ACHN (cell line): ENCODE measurements around the gene GRK5.

Source experiments
- DNase-seq: peaks from one replicate; pipeline ENCODE4 v3.0.0-alpha.2; 2015
- in situ Hi-C: cut with HindIII; loops from 2 replicates; pipeline ENCODE4 v1.10.0; 2017; ENCODE audit warnings: low sequenced_read_pairs, low pct_ligation_motif_present, low pct_unique_long_range_greater_than_20kb

GRK5 gene

DNA sequence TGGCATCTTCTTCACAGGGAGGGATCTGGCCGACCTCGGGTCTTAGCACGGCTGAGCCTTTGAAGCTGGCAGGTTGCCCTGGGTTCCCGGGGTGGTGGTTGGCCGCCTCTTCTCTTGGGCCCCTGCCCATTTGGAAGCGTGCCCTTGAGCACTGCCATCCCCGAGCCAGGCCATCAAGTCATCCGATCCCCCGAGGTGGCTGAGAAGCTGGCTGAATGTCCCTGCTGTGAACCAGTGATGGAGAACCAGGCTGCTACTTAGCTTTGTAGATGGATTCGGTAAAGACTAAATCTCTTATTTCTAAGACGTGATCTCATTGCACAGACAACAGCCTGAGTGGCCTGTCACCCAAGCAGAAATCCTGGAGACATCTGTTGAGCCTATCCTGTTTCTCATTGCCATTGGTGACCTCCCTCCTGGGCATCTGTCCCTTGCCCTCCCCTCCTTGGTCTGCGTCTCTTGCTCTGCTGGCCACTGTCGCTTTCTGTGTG, 74.3 kb downstream of the GRK5 start:
- peak; percentile 27 for DNase-seq
- in situ Hi-C loops, result no loop called here

DNA sequence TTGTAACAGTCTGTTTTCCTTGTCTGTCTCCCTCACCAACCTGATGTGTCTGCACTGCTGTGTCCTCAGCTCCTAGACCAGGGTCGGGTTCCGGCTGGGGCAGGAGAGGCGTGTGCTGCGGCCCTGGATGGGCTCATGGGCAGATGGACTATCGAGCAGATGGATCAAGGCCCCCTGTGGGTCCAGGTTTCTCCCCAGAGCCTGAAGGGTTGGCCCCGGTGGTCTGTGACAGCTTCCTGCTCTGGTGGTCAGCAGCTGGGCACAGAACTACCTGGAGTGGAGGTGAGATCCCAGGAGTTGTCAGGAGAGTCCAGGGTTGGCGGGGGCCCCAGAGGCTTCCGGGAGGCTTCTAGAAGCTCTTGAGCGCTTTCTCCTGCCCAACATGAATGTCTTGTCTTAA, 75.1 kb downstream of the GRK5 start:
- DNase-seq, result no peak

DNA sequence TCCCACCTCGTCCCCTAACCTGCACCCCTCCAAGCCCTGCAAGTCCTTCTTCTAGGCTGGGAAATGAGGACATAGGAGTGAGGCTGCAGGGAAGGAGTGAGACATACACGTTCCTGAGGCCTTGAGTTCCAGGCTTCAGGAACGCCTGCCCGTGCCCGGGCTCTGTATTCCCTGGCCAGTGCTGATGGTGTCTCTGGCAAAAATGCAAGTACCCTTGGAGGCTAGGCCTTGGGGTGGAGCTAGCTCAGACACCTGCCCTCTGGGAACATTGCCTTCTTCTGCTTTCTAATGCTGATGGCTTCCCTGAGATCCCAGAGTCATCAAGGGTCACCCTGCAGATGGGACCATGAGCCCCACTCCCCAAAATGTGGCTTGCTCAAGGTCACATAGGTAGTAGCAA, 76.0 kb downstream of the GRK5 start:
- DNase-seq, result no peak
- in situ Hi-C loops, result no loop called here

More for the DNA sequence above, 75.1 kb downstream of the GRK5 start:
- in situ Hi-C loops, result no loop called here

DNA sequence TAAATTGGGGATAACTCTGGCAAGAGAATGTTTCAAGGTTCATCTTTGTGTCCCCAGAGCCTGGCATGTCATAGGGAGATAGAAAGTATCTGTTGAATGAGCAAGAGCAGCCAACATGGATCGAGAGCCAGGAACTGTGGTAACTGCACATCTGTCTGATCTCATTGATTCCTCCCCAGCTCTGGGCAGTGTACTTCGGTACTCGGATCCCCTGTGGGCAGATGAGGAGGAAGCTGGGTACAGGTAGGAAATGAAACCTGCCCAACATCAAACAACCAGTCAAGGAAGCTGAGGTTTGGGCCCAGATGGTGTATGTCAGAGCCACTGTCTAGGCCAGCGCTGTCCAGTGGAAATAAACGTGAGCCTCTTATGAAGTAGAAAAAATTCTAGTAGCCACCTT, 76.4 kb downstream of the GRK5 start:
- DNase-seq, result no peak
- in situ Hi-C loops, result no loop called here

DNA sequence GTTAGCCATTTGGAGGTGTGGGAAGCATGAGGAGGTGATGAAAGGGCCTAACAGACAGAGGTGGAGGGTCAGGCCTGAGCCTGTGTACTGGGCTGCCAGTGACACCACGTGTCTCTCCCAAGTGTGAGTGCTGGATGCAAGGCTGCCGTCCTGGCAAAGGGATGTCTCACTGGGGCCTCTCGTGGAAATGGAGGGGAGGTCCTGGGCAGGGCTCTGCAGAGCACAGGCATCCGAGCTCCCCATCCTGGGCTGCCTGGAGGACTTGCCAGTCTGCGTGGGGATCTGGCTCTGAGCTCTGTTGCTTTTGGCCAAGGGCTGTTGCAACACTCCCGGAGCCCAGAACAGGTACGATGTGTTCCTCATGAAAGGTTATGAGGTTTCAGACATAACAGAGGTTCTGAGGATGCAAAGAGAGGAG, 77.3 kb downstream of the GRK5 start:
- DNase-seq, result no peak
- in situ Hi-C loops, result no loop called here

DNA sequence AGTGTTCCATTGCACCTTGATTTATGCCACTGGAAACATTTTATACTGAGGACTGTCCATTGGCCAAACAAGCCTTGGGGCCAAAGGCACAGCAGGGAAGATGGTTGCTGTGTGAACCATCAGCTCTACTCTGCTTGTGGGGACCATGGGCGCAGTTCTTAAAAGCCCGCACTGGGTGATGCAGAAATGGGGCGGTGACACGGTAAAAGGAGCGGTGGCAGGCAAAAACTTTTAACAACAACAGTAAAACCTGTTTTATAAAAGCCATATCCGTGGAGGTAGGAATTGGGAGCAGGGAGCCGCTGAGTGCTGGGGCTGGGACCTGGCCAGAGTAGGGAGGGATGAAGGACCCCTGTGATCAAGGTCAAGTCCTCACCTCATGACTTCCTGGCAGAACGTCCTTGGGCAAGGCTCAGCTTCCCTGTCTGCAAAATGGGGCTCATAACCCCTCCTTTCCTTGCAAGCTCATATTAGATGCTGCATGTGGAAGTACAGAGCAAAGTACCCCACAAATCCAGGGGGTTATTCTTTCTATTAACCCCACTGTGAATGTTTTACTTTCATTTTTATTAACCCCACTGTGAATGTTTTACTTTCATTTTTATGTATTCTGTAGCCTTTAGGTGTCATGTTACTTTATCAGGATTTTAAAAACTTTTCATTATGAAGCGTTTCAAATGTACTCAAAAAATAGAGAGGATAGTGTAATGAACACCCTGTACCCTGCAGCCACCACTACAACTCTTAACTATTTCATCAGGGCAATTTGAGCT, 78.3 kb downstream of the GRK5 start:
- in situ Hi-C loops, result no loop called here
- no peak for DNase-seq

DNA sequence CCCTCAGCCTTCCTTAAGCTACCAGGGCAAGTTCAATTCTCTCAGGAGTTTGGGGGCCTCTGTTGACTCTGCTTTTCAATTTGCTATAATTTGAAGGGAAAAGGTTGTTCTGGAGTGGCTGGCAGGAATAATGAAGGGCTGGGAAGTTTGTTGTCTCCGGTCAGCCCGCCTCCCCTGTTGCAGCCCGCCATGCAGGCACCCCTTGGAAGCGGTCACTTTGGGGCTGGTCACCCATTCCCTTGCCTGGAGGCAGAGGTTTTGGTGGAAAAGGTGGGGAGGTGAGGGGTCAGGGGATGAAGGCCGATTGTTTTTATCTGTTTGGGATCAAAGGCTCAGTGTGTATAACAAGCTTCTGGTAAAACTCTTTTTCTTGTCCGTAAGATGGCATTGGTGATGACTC, 79.1 kb downstream of the GRK5 start:
- DNase-seq, result no peak

DNA sequence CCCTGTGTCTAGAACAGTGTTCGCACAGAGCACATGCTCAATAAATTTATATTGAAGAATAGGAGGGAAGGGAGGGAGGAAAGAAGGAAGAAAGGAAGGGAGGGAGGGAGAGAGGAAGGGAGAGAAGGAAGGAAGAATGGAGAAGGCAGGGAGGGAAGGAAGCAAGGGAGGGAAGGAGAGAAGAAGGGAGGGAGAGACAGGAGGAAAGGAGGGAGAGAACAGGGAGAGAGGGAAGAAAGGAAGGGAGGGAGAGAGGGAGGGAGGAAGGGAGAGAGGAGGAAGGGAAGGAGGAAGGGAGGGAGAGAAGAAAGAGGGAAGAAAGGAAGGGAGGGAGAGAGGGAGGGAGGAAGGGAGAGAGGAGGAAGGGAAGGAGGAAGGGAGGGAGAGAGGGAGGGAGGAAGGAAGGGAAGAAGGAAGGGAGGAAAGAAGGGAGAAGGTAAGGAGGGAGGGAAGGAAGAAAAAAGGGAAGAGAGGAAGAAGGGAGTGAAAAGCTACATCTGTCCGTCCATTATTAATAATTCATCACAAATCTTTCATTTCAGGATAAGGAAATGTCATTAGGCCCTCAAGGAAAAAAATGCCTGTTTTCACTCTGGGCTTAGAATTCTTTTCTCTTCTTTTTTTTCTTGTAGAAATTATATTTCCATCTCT, 79.7 kb downstream of the GRK5 start:
- in situ Hi-C loops, result no loop called here
- DNase-seq, result no peak

More for the DNA sequence above, 79.1 kb downstream of the GRK5 start:
- in situ Hi-C loops, result no loop called here

DNA sequence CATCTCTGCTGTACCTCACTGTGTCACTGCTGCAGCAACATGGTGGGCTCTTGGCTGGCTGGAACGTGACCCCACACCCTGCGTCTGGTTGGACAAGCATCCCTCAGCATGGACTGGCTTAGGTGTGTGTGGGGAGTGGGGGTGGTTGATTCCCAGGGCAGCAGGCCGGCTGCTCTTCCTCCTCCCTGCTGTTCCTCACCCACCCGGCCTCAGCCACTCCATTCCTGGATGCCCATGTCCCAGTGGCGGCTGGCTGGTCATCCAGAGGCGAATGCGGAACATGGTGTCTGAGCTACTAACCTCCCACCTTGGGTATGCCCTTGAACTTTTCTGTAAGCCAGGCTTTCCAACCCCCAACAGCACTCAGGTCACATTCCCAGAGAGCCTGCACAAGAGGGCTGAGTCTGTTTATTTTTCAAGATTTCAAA, 81.2 kb downstream of the GRK5 start:
- DNase-seq, result no peak
- in situ Hi-C loops, result no loop called here

DNA sequence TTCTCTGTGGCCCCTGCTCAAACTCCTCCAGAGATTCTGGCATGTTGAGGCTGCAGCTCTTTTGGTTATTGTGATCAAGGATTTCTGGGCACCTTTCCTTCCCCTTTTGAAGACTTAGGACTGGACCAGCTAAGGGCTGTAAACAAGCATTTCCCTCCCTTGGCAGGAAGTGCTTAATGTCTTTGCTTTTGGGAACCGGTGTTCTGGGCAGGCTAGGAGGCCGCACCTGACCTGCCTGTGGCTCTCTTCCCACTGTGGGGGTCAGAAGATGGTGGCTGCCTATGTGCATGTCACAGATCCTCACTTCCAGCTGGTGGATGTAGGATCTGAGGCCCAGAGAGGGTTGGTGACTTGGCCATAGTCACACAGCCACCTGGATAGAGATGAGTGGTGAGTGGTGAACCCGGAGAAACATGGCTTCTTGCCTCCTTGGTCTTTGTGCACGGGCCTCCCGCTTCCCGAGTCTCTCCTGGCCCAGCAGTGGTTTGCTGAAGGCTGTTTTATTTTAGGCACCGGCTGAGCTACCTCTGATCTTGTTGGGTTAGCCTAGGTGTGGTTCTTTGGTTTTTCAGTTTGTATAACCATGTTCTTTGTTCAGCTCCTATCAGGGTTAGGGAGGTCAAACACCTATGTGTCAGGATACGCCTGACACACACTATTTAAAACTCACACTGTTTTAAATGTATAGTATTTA, 82.0 kb downstream of the GRK5 start:
- in situ Hi-C loops, result no loop called here

DNA sequence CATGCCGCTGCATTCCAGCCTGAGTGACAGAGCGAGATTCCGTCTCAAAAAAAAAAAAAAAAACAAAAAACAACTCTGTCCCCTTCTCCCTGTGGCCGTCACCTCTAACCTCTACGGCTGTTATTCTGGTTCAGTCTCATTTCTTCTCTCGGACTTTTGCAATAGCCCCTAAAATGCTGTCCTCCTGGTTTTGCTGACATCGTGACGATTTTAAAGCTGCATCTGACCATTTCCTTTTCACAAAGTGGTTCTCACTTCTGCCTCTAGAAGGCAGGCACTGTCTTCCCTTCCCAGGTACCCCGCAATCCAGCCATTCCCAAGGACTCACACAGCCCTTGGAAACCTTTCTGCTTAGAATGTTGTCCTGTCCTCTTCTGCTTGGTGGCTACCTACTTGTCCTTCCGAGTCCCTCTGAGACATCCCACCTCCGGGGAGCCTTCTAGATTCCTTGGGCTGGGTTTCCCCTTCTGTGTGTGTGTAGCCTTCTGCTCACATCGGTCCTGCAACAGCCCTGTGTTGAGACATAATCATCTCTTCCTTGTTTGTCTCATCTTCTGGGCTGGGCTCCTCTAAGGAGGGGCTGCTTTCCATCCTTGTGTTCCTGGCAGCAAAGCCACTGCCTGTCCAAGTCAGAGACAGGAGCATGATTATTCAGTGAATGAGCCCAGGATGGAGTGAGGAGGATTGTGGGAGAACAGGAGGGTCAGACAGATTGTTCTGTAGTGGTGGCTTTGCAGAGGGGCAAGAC, 83.1 kb downstream of the GRK5 start:
- in situ Hi-C loops, result no loop called here
- peak; percentile 33 for DNase-seq

More for the DNA sequence above, 82.0 kb downstream of the GRK5 start:
- no peak for DNase-seq

DNA sequence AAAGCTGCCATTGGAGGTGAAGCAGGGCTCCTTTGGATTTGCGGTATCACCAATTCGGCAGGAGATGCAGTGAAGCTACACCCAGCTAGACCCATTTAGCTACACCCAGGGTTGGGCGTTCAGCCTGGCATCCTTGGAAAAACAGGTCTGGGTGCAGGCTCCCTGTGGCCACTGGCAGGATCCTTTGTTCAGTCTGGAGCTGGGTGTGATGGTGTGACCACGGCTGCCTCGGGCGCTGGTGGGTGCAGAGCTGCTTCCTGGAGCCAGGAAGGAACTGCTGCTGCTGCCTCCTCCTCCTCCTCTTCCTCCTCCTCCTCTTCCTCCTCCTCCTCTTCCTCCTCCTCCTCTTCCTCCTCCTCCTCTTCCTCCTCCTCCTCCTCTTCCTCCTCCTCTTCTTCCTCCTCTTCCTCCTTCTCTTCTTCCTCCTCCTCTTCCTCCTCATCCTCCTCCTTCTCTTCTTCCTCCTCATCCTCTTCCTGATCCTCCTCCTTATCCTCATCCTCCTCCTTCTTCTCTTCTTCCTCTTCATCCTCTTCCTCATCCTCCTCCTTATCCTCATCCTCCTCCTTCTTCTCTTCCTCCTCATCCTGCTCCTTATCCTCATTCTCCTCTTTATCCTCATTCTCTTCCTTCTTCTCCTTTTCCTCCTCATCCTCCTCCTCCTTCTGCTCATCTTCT, 84.0 kb downstream of the GRK5 start:
- no peak for DNase-seq
- in situ Hi-C loops, result no loop called here

DNA sequence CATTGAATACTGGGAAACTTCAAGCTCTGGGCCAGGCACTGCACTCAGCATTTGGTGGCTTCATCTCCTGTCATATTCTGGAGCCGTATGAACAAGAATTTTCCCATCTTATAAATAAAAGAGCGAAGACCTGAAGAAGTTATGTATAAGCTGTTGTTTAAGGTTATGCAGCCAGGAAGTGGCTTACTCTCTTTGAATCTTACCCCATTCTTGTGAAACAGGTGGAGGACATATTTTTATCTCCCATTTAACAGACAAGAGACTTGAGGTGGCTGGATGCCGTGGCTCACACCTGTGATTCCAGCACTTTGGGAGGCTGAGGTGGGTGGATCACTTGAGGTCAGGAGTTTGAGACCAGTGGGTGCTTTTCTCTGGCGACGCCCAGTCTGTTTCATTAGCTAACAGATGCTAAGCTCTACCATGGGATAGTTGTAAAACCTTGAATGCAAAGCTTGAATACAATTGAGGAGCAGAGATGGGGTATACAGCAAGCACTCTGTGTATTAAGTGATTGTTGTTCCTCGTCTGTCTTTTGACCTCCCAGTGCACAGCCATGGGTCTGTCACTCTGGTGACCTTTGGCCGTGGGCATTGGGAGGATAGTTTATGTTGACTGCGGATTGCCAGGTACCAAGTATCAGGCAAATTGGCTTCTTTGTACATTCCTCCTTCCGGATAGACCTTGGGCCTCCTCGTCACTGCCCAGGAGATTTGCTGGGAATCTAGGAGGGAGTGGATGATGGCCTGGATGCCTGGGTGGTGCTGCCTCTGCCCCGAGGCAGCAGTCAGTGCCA, 85.8 kb downstream of the GRK5 start:
- DNase-seq, result no peak
- in situ Hi-C loops, result no loop called here

DNA sequence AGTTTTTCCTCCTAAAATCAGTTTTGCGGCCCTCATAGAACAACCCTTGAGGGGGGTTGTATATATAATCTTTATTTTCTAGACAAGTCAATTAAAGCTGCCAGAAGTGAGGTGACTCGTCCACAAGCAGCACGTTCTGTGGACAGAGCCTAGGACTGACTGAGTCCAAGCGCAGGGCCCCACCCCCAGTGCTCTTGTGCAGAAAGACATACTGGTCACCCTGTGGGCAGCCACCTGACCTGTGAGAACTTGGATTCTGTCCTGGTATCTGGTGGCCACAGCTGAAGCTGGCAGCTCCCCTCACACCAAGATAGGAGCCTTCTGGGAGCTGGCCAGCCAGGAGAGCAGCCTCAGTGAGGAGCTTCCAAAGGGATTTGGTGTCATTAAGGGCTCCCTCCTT, 89.3 kb downstream of the GRK5 start:
- DNase-seq, result no peak
- in situ Hi-C loops, result no loop called here

DNA sequence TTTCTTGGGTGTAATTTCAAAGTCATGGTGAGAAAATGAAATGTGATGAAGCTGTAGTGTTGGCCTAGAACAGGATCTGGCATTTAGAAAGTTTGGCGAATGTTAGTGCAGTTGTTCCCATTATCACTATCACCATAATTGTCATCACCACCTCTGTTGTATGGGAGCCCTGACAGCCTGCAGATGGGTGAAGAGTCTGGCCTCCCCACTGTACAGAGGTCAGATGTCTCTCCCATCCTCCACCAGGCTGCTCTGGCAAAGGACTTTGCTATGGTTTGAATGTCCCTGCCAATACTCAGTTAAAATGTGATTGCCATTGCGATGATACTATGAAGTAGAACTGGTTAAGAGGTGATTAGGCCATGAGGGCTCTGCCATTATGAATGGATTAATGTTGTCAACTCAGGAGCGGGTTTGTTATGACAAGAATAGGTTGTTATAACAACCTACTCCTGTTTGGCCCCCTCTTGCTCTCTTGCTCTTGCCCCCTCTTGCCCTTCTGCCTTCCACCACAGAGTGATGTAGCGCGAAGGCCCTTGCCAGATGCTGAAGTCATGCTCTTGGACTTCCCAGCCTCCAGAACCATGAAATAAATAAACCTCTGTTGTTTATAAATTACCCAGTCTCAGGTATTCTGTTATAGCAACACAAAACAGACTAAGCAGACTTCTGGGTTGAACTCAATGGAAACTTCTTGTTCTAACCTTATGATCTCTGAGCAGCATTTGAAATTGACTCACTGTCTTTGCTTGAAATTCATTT, 90.0 kb downstream of the GRK5 start:
- in situ Hi-C loops, result no loop called here
- DNase-seq, result no peak

DNA sequence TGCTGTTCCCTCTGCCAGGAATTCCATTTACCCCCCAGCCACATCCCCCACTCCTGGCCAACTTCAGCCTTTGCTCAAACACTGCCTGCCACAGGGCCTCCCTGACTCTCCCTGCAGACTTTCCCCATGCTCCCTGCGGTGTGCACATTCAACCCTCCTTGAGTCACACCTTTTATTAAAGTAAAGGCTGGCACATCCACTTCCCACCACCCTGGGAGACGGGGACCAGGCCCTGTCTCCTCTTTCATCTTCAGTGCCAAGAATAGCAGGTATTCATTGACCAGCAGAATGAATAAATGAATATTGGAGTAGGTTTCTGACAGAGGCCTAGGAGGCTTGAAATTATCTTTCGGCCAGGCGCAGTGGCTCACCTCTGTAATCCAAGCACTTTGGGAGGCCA, 91.4 kb downstream of the GRK5 start:
- in situ Hi-C loops, result no loop called here
- DNase-seq, result no peak

DNA sequence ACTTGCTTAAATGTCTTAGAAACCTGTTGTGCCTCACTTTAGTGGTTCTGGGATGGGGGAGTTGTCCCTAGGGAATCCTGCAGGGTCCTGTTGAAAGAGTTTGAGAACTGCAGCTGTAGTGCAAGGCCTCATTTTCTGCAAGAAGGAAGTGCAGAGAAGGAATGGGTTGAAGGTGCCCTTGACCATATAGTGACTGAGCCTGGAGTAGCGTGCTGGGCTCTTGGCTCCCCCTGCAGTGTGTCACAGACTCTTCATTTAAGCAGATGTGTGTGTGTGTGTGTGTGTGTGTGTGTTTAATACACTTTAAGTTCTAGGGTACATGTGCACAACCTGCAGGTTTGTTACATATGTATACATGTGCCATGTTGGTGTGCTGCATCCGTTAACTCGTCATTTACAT, 92.2 kb downstream of the GRK5 start:
- in situ Hi-C loops, result no loop called here
- DNase-seq, result no peak
